HG03520 (cell line): ENCODE data around the gene ARHGAP15.
"Not testable (repeated sequence)": the region's sequence is repeated elsewhere in the genome, so short reads cannot be mapped to it uniquely, and the experiment has no call there.

Experiments used
- ATAC-seq: cut with Tn5 transposase; IDR thresholded peaks from one replicate; pipeline ENCODE4 v1.9.1; 2021; ENCODE audit warnings: mild to moderate bottlenecking, moderate library complexity; ENCODE audit not compliant: unreplicated experiment

ARHGAP15 gene

GRCh38 chr2:143128681-143129580, at the start of gene ARHGAP15:
Gene ARHGAP15 (plus strand): TSS chr2:143129419.
- ATAC-seq: peak; percentile 84

DNA sequence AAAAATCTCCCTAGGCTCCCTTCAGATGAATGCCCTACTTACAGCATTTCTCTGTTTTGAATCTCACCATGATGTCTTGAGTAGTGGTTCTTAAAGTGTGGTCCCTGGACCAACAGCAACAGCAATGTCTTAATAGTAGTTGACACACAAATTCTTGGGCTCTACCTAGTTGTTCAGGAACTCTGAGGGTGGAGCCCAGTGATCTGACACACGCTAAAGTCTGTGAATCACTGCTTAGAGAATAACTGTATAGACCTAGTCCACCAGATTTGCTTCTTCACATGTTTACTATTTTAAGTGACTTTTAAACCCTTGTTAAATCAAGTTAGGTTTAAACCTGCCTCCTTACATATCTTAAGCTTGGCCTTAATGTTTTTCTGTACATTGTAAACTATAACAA, 47.6 kb upstream of the ARHGAP15 start:
- no peak for ATAC-seq

DNA sequence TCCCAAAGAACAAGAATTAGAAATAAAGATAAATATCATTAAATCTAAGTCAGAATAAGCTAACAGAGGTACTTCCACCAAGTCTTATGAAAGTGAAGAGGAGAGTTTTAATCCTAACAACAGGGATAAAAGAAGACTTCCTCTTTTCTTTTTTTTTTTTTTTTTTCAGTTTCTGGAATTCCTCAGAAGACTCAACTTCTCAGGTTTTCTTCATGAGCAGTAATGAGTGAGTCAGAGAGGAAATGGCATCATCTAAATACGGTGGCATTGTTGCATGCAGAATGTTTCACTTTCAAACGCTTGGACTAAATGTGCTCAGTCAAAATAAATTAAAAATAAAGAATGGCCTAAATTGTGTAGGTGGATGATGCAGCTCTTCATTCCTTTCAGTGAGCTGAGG, 45.6 kb upstream of the ARHGAP15 start:
- no peak for ATAC-seq

GRCh38 chr2:143084462-143084861, 44.8 kb upstream of the ARHGAP15 start:
- no peak for ATAC-seq

DNA sequence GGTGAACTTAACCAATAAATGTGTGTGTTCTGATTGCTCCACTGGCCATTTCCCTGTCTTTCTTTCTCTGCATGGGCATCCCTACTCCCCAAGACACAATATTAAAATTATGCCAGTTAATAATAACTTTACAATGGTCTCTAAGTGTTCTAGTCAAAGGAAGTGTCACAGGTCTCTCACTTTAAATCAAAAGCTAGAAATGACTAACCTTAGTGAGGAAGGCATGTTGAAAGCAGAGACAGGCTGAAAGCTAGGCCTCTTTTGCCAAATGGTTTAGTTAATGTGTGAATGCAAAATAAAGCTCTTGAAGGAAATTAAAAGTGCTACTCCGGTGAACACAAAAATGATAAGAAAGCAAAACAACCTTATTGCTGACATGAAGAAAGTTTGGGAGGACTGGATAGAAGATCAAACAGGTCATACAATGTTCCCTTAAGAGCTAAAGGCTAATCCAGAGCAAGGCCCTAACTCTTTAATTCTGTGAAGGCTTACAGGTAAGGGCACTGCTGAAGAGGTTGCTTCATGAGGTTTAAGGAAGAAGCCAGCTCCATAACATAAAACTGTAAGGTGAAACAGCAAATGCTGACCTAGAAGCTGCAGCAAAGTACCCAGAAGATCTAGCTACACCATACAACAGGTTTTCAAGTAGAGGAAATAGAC, 44.0 kb upstream of the ARHGAP15 start:
- ATAC-seq: peak; percentile 65

- ATAC-seq: no peak
These were observed 42.2 kb upstream of the ARHGAP15 start for GRCh38 chr2:143087033-143087432.

GRCh38 chr2:143088388-143088787, 40.8 kb upstream of the ARHGAP15 start:
- no peak for ATAC-seq

DNA sequence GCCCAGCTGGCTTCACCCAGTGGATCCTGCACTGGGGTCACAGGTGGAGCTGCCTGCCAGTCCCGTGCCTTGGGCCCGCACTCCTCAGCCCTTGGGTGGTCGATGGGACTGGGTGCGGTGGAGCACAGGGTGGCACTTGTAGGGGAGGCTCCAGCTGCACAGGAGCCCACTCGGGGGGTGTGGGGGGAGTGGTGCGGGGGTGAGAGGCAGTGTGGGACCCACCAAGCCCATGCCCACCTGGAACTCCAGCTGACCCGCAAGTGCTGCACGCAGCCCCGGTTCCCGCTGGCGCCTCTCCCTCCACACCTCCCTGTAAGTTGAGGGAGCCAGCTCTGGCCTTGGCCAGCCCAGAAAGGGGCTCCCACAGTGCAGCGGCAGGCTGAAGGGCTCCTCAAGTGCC, 39.7 kb upstream of the ARHGAP15 start:
- not testable (repeated sequence) for ATAC-seq

- ATAC-seq: peak; percentile 94
These were observed 18.3 kb upstream of the ARHGAP15 start for GRCh38 chr2:143110758-143111428.

DNA sequence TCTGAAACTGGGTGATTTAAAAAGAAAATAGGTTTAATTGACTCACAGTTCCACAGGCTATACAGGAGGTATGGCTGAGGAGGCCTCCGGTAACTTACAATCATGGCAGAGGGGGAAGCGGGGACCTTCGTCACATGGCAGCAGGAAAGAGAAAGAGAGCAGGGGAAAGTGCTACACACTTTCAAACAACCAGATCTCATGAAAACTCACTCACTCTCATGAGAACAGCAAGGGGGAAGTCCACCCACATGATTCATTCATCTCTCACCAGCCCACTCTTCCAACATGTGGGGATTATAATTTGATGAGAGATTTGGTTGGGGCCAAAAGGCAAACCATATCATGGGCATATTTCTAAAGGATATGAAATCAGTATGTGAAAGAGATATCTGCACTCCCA, 12.0 kb upstream of the ARHGAP15 start:
- ATAC-seq: no peak

DNA sequence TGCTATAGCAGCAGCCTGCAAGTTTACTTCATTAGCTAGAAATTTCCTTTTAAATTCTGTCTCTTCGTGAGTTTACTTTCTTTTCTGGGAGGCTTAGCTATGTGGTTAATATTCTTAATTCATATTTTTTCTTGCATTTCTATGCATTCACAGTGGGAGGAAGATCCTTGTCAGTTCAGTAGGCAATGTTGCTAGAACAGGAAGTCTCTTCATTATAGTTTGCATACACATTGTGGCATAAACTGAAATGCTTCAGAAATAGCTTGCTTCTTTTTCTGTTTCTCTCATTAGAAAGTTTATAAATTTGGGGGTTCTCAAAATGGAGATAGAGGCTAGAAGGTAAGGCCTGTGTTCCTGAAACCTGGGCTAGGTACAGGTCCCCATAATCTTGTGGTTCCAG, 8.1 kb upstream of the ARHGAP15 start:
- ATAC-seq: no peak

GRCh38 chr2:143121957-143122356, 7.3 kb upstream of the ARHGAP15 start:
- no peak for ATAC-seq

DNA sequence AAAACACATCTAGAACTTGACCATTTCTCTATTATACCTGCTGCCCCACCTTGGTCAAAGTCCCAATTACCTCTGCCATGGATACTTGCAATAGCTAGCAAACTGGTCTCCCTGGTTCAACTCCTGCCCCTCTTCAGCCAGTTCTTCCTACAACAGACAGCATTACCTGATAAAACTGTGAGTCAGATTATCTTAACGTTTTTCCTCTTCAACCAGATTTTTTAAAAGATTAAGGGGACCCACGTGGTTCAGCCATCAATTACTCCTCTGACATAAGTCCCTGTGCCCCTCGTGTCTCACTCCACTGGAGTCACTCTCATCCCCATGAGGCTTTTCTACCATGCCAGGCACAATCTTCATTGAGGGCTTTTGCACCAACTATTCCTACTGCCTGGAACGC, 5.3 kb upstream of the ARHGAP15 start:
- ATAC-seq: no peak

GRCh38 chr2:143124445-143124844, 4.8 kb upstream of the ARHGAP15 start:
- no peak for ATAC-seq

DNA sequence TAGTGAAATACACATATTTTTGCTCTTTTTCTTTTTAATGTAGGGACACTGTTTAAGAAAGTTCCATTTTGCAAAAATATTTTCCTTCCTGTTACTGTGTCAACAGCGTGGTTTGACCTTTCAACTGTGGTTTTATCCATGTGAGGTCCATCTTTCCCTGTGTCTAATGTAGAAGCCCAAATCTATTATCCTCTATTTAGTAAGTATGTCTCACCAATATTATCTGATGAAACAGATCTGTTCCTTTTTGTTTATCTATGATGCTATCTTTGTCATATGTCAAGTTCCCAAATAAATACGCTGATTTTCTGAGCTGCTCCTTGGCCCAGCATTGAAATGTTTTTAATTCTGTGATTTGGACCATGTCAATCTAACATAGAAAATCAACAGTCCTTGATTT, 3.5 kb upstream of the ARHGAP15 start:
- ATAC-seq: no peak

DNA sequence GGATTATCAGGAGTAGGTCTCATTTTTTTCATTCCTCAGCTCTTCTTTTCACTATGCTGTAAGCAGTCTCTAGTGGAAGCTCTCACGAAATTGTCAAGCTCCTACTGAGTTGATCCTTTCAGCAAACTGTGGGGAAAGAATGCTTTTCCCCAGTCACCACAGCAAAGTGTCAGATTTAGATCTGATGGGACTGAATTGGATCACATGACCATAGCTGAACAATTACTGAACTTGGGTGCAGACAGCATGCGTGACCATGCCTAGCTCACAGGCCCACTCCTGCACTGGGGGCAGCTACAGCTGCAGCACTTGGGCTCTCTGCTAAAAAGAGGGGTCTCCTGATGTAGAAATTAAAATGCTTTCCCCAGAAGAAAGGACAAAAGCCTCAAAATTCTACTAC, 3.1 kb downstream of the ARHGAP15 start:
- ATAC-seq: peak; percentile 22

DNA sequence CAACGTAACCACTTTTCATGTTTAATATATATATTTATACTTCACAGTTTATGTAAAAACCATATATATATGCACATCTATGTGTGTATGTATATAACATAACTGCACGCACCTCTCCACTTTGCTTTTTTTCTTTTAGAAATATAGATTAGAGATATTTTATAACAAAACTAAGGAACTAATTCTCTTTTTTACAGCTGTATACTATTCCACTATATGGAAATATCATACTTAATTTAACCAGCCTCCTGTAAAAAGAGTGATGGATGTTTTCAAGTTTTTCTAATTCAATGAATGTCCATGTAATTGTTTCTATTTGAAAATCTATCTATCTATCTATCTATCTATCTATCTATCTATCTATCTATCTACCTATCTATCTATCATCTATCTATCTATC, 4.6 kb downstream of the ARHGAP15 start:
- no peak for ATAC-seq

- ATAC-seq: no peak
These were observed 9.1 kb downstream of the ARHGAP15 start for GRCh38 chr2:143138292-143138691.

DNA sequence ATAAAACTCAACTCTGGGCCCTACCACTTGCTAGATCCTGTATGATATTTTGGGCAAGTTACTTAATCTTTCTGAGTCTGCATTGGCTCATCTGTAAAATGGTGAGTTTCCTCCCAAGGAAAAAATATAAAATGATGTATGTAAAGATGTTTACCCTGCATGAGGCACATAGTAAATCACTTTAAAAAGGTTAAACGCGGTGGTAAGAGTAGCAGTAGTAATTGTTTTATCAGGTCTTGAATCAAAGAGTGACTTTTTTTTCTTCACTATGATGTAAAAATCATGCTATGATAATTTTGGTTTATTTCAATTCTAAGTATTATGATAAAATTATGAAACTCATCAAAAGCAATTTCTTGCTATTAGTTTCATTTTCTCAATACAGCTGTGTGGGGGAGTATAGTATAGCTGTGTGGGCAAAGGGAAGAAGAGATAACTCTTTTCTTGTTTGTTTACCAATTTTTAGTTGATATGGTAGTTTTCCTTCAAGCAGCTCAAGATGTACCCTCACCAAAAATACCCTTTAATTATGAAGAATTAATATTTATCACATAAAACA, 10.7 kb downstream of the ARHGAP15 start:
- no peak for ATAC-seq

DNA sequence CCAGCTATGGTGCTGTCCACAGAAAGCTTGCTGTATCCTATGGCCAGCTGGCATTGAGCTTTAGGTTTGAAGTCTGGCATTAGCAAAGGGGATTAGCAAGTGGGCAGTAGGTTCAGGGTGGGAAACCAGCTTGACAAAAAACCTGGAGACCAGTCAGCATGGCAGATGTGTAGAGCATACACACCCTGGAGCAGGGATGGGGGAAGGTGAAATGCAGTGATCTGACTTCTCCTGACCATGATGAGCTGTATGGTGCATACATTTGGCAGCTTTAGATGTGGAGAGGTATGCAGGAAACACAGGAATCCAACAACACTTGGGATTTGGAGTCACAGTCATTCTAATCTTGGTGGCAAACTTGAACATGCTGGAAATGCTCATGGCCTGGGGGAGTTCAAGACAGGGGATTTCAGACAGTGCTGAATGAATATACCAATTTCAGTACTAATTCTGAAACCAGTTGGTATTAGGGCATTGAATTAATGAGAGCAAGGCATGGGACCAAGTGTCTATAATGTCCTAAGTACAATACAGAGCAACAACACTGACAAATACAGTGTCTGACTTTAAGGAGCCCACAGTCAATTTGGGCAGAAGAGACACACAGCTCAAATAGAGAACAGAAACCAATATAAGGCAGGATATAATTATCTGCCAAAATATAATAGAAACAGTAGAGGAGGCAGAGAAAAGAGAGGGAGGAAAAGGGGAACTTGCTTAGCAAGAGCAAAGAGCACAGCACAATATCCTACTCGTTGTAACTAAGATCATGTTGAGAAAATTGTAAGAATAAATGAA, 11.8 kb downstream of the ARHGAP15 start:
- peak; percentile 76 for ATAC-seq

GRCh38 chr2:143142598-143142997, 13.4 kb downstream of the ARHGAP15 start:
- ATAC-seq: no peak
